HG03039 (cell line): ENCODE data around the gene PROX1.

Experiments
- ATAC-seq: cut with Tn5 transposase; IDR thresholded peaks from one replicate; pipeline ENCODE4 v1.9.1; 2021; ENCODE audit warnings: mild to moderate bottlenecking, moderate library complexity; ENCODE audit not compliant: unreplicated experiment

PROX1 gene

DNA sequence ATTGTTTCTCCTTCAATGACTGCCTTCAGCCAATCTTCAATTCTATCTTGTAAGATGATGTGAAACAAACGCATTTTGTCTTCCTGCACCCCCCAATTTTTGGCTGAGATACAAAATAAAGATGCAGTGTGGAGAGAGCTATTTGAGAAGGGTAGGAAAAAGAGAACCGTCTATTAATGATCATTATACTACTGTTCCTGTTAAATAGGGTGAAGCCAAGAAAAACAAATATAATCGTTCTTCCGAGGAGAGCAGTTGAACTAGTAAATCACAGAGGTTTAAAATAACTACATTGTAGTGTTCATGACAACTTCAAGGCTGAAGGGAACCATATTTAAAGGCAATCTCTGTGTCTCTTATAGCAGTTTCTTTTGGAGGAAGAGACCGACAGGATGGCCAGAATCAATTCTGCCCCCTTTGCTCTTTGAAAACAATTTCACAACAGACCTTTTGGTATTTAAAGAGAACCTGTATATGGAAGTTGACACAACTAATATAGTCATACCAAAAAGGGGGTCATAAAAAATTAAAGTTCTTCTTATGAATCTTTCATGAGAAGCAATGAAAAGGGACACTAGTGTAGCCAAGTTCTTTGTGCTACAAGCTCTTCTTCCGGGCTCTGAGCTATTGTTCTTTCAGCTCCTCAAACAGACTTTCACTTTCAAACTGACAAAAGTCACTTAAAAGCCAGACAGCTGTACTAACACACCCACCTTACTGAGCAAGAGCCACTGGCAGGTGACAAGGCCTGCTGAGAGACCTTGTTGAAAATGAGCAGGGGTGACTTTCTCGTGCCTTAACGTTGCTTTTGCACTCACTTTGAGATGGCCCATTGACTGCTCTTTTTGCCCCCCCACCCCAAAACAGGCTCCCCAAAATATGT, 30.9 kb downstream of the PROX1 start:
- ATAC-seq: no peak

DNA sequence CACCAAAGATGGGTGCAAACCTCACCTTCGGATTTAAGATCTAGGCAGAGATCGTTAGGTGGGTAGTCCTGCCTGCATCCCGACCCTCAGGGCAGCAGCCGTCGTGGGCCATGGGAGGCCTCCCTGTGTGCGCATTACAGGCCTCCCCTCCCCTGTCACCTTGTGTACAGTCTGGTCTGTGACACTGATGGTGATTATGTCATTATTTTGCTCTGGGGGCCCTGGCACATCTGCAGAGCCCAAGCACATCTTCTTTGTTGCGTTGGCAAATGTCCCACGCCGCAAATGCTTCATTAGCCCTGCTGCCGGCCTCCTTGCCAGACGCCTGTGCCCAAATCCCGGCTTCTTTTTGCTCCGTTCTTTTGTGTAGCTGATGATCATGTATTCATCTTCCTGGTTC, 31.7 kb downstream of the PROX1 start:
- ATAC-seq: no peak

DNA sequence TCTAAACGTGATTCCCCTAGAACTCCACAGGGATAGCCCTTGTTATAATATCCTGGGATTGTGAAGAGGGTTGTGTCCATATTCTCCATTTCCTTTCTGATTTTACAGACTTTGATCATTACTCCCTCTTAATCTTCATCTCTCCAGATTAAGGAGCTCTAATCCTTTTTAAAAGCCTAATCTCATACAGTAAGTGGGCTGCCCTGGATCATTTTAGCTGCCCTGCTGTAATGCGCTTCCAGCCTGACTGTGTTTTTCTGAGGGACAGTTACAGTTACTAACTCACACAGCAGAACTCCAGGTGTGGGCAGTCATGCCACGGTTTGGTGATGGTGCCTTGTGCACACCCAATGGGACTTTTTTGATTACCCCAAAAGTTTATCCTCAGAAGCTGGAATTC, 33.5 kb downstream of the PROX1 start:
- ATAC-seq: no peak

DNA sequence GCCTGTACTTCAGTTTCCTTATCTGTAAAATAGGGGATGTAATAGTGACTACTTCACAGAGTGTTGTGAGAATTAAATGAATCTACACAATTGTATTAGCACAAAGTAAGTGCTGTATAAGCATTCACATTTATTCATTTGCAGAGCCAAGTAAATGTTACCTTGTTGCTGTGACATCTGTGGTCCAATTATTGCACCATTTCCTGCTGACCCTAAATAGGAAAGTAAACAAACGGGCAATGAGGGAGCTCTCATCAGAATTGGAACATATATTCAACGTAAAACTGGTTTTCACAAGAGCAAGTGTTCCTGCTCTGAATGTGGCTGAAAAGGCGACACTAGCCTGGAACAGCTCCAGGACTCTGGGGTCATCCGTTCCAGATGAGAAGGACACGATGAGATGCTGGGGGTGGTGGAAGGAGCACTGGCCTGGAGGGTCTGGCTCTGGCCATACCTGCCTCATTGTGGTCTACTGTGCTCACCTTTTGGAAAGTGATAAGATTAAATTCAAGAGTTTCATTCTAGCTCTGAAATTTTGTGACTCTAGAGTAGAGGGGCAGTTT, 34.5 kb downstream of the PROX1 start:
- no peak for ATAC-seq

DNA sequence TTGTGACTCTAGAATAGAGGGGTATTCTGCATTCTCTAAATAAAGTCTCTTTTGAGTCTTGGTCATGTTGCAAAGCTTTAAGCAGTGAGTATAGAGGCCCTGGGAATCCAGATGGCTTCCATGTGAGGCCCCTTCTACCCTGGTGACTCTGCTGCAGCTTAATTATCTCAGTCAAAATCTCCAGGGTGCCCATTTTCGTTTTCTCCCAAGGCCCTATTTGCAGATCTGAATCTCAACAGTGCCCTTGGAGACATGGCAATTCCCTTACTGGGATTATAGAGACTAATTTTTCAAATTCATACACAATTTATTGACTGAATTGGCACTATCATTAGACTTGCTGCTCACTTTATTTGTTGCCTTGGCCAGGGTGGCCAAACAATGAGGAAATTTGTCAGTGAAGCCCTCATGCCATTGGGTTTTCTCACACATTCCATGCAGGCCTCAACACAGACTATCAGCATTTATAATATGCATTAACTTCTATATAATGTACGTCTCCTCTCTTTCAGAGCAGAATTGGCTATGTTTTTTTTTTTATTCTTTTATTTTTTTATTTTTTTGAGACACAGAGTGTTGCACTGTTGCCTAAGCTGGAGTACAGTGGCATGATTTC, 35.1 kb downstream of the PROX1 start:
- ATAC-seq: no peak

- no peak for ATAC-seq
Measured at GRCh38 chr1:214026985-214027384, 39.2 kb downstream of the PROX1 start.

DNA sequence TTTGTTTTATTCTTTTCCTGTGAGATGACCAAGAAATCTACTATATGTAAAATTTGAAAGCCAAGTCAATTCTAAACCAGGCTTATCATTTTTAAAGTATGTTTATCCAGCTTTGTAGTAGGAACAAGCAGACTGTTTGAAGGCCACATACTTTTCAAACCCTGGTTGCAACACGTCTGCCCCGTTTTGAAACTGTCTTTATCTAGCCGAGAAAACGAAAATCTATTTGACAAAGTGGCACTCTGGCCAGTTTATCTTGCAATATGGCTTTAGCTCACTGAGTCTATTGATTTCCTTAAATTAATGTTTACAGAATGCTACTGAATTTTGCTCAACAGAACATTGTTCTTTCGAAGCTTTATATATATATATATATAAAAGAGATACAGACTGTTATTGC, 39.7 kb downstream of the PROX1 start:
- no peak for ATAC-seq

- no peak for ATAC-seq
Measured at GRCh38 chr1:214028095-214028494, 40.3 kb downstream of the PROX1 start.

DNA sequence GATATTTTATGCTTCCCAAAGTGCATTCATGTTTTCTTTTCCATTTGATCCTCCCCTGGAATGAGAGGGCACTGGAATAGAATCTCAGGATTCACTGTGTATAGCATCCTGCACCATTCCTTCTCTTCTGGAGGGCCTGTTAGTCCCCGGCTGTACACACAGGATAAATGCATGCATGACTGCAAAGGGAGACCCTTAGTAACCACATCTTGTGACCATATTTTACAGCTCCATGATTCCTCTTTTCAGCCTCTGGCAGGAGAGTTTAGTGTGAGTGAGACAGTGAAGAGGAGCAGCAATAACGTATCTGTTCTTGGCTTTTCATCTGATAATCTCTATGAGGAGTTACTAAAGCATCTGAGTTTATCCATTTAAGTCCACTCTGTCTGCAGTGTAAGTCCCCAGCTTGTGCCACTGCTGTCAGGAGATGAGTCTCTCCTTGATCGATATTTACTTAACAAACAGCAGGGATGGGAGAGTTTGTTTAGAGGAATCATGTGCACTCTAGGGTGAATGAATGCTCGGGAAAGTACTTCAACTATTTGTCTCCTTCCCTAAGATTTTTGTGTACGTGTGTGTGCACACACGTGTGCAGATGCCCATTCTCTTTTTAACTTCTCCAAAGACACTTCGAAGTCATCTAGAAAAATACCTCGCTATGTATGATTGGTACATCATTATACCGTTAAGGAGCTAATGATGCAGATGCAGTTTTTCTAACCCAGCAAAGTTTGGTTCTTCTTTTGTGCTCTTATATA, 41.1 kb downstream of the PROX1 start:
- no peak for ATAC-seq

DNA sequence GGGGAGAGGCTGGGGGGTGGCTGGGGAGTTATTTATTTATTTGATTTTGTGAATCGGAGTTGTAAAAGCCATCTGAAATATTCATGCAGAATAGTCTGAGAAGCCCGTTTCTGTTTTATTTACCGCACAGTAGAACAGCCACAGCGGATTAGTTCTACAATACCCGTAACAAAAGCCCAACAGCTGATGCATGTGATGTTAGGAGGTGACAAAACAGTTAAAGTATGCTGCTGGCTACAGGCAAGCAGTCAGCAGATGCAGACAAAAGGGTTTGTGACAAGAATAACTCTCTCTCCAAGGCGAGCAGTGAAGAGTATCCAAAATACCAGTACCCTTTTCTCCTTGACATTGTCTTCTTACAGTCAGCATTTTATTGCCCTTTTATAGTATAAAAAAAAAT, 42.0 kb downstream of the PROX1 start:
- ATAC-seq: no peak

DNA sequence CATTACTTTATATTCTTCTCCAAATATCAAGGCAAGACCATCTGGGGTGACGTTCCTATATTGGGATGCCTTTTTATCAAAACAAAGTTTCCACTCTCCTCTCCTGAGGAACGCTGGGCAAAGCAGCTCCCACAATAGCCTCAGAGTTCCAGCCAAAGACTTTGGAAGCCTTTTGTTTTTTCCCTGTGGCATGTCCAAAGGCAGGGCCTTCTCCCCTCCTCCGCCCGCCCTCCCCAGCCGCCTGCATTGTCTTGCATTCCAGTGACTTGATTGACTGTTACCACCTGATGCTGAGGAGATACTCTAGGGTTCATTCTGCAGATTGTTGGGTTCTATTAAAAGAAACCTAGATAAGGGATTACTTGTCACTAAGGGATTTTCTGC, 43.5 kb downstream of the PROX1 start:
- ATAC-seq: no peak

DNA sequence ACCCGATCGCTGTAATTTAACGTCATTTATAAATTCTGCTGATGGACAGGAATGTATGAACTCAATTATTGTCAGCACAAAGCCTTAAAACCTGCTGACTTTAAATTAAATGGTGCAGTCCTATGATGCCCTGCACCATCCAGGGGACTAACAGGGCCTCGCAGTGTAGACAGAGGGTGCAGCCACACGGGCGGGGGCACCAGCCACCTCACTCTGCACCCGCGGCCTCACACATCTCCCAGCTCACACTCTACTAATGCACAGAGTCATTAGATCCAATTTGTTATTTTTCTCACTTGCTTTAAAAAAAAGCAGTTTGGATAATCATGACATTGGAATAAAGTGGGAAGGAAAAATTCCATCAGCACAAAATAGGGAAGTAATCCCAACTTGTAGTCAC, 49.7 kb downstream of the PROX1 start:
- ATAC-seq: no peak

DNA sequence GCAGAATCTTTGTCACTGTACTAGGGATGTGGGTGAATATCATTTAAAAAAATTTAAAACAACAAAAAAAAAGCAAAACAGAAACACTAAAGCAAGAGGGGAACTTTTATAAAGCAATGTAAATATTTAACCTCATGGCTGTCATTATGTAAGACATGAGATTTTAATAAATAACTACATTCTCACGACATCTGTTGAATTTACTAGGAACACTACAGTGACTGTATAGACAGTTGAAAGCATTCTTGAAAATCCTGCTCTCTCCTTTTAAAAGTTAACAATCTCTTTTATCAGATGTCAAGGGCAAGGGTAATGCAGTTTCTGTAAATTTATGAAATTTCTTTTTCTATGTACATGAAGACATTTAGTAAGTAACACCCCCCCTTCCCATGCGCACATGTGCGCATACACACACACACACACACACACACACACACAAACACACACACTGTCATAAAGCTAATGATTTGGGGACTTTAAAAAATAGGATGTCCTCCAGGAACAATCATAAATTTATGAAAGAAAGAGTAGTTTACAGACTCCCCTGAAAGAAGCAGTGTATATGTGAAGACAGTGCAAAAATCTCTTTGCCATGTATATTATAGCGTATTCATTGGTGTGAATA, 51.7 kb downstream of the PROX1 start:
- no peak for ATAC-seq

DNA sequence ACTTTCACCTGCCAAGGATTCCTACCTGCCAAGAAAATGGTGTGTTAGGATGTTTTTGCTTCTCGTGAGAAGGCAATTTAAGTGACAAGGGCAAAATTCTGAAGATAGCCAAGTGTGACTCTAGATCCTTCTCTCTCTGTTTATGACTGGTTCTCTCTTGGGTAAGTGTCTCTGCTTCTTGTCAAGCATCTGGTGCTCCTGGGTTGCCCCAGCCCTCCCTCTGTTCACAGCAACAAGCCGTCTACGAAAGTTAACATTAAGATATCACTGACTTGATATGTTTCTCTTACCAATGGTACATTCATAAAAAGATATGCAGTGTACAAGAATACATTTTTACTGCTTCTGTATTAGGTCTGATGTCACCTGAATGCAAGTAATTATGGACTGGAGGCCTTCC, 55.4 kb downstream of the PROX1 start:
- no peak for ATAC-seq

- ATAC-seq: no peak
Measured at GRCh38 chr1:214044438-214045214, 56.9 kb downstream of the PROX1 start.

DNA sequence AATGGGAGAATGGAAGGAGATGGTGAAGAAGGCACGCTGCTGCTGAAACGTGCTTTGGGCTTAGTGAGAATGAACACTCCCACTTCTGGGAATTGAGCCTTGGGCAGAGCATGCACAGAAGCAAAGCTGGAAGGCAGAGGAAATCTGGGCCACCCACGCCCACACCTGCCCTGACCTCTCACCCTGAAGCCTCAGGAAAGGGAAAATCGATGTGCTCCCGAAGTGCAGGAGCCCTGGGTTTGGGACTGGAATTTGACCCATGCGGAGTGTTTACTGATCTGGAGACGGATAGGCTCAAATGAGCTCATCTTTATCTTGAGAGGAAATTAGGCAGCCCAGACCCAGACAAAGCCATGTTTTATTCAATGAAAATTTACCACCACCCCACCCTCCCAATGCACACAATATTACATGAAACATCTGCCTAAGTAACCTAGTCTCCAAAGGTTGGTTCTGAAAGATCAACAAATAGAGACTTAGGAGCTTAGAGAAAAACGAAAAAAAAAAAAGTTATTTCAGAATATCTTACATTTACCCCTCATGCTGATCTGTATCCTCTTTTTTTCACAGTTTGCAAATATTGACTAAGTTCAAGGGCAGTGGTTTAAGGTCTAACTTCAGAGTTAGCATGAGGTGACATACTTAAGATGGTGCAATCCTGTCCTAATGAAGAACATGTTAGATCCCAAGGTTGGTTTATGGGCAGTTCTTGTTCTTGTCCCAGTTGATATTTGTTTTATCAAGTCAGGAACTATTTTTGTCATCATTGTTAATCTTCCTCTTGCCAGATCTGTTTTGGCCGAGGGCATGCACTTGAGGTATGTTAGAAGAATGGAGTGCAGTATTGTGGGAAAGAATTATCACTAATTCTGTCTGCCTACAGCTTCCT, 63.0 kb downstream of the PROX1 start:
- ATAC-seq: no peak

DNA sequence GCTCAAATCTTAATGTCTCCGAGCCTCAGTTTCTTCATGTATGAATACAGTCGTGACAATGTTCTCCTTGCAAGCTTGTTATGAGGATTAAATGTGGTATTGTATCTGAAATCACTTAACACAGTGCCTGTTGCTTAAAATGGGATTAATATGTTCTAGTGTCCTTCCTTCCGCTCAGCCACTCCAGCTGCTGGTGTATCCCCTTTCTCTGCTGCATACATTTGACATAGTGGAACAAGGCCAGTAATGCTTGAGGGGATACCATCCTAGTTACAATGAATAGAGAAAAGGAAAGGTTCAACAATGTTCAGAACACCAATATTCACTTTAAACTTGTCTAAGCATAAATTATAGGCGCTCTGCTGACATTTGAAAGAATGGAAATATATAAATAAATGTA, 64.0 kb downstream of the PROX1 start:
- ATAC-seq: no peak

GRCh38 chr1:214058076-214058475, 70.3 kb downstream of the PROX1 start:
- no peak for ATAC-seq

GRCh38 chr1:214066190-214066589, 78.4 kb downstream of the PROX1 start:
- no peak for ATAC-seq
